Ishikawa (cell line): ENCODE results near the gene DENND5B.

Source experiments
- CEBPB ChIP-seq: IDR thresholded peaks from 2 replicates; pipeline ENCODE4 v1.6.1; 2012
- EP300 ChIP-seq: IDR thresholded peaks from 2 replicates; pipeline ENCODE4 v1.6.1; 2012; ENCODE audit warnings: borderline replicate concordance
- RAD21 ChIP-seq: IDR thresholded peaks from 2 replicates; pipeline ENCODE4 v1.6.1; 2012; ENCODE audit warnings: low read depth
- TAF1 ChIP-seq: IDR thresholded peaks from 2 replicates; pipeline ENCODE4 v1.6.1; 2012; ENCODE audit warnings: low read depth, mild to moderate bottlenecking
- TEAD4 ChIP-seq: IDR thresholded peaks from 2 replicates; pipeline ENCODE4 v1.6.1; 2012
- TF ChIP-seq, protein P1 (sequence below): IDR thresholded peaks from 2 replicates; pipeline ENCODE4 v1.6.1; 2012

DNA sequence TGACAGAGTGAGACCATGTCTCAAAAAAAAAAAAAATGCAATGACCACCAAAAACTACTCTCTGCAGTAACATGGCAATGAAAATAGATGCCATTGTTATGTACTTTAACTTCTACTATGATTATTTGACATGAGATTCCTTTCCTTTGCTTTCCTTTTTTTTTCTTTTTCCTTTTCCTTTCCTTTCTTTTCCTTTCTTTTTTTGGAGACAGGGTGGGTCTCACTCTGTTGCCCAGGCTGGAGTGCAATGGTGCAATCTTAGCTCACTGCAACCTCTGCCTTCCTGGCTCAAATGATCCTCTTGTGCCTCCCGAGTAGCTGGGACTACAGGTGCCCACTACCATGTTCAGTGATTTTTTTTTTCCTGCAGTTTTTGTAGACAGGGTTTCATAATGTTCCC is 43.7 kb upstream of the DENND5B start:
- TF ChIP-seq EP300, result no peak
- TF ChIP-seq, protein P1, sequence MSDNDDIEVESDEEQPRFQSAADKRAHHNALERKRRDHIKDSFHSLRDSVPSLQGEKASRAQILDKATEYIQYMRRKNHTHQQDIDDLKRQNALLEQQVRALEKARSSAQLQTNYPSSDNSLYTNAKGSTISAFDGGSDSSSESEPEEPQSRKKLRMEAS, result no peak
- TF ChIP-seq TAF1, result no peak
- TF ChIP-seq TEAD4, result no peak
- no peak for TF ChIP-seq RAD21
- TF ChIP-seq CEBPB, result no peak
